A549 (cell line): ENCODE data around the gene ADM2. TPM values are rescaled to one million over a fixed set of nuclear protein-coding genes. Genes with fewer than 3 reads are reported as not detected.

ENCODE experiments used
- ATAC-seq, 2 experiments: fragments of 200-7000 bp in 1 of 2; fragments of >200 bp in 1 of 2; cut with Nextera tagmentation in 1 of 2; cut with Tn5 transposase in 1 of 2; 3 replicates each; pipeline versions ENCODE4 v1.8.0 to v1.9.1; 2018 to 2020; ENCODE audit warnings: mild to moderate bottlenecking in 1 of 2, moderate library complexity in 1 of 2
- CTCF ChIA-PET: fragments of 300-600 bp; sonication (Branson Sonifier 250); formaldehyde crosslinking; extraction: SDS; loops from one replicate; lab custom pipeline; 2021; ENCODE audit warnings: antibody characterized with exemption, inconsistent platforms; lab: Yijun Ruan, JAX
- POLR2A ChIA-PET: fragments of 350-600 bp; formaldehyde crosslinking; extraction: SDS; loops from one replicate; lab custom pipeline; 2021; ENCODE audit warnings: antibody characterized with exemption, inconsistent platforms; lab: Yijun Ruan, JAX
- DNase-seq, 2 experiments: peaks; one replicate each; pipeline versions ENCODE4 v3.0.0 to v3.0.0-alpha.2; 2011 to 2016; ENCODE audit warnings: low read depth in 1 of 2, low spot score in 1 of 2
- FAIRE-seq: peaks from 2 replicates; lab custom pipeline; 2011; peaks lifted over from hg19 to GRCh38; lab: Jason Lieb, UNC
- H3K27ac ChIP-seq, 2 experiments: fragments of >200 bp; sonication (Bioruptor Twin); formaldehyde crosslinking; 3 replicates each; pipeline ENCODE4 v1.5.1; 2016 to 2017
- H3K4me1 ChIP-seq: fragments of >200 bp; sonication (Bioruptor Twin); formaldehyde crosslinking; 3 replicates; pipeline ENCODE4 v1.6.1; 2016
- H3K4me2 ChIP-seq: fragments of >200 bp; sonication (Bioruptor Twin); formaldehyde crosslinking; 3 replicates; pipeline ENCODE4 v1.6.1; 2016
- H3K4me3 ChIP-seq: fragments of >200 bp; sonication (Bioruptor Twin); formaldehyde crosslinking; 3 replicates; pipeline ENCODE4 v1.5.1; 2016
- H3K9me3 ChIP-seq: fragments of >200 bp; sonication (Bioruptor Twin); formaldehyde crosslinking; 3 replicates; pipeline ENCODE4 v1.6.1; 2016
- CBX2 ChIP-seq: fragments of 200-600 bp; sonication (generic); IDR thresholded peaks from 2 replicates; pipeline ENCODE4 v1.6.1; 2016; ENCODE audit warnings: low read depth, mild to moderate bottlenecking, borderline replicate concordance
- CHD2 ChIP-seq: fragments of 150-350 bp; IDR thresholded peaks from 2 replicates; pipeline ENCODE4 v1.6.1; 2014; ENCODE audit warnings: low read length; ENCODE audit not compliant: partially characterized antibody
- CHD4 ChIP-seq: fragments of 200-600 bp; sonication (generic); IDR thresholded peaks from 2 replicates; pipeline ENCODE4 v1.6.1; 2016; ENCODE audit warnings: antibody characterized with exemption, mild to moderate bottlenecking, borderline replicate concordance
- CTCF ChIP-seq: fragments of >200 bp; sonication (Bioruptor Twin); formaldehyde crosslinking; IDR thresholded peaks from 3 replicates; pipeline ENCODE4 v1.5.1; 2016
- EHF ChIP-seq: fragments of 250-450 bp; sonication (Bioruptor Pico); IDR thresholded peaks from 2 replicates; pipeline ENCODE4 v1.5.0; 2020; ENCODE audit warnings: mild to moderate bottlenecking
- ESRRA ChIP-seq: fragments of 150-350 bp; IDR thresholded peaks from 2 replicates; pipeline ENCODE4 v1.6.1; 2014; ENCODE audit warnings: mild to moderate bottlenecking, low read length, borderline replicate concordance
- FOSB ChIP-seq: fragments of 250-450 bp; sonication (Bioruptor Pico); IDR thresholded peaks from 2 replicates; pipeline ENCODE4 v1.5.0; 2020; ENCODE audit warnings: mild to moderate bottlenecking, moderate library complexity
- FOSL2 ChIP-seq, 2 experiments: fragments of 450-650 bp in 1 of 2; fragments of >200 bp in 1 of 2; sonication (Bioruptor Twin) in 1 of 2; formaldehyde crosslinking; IDR thresholded peaks; 2 replicates each; pipeline versions ENCODE4 v1.5.0 to v1.6.1; 2016 to 2020; ENCODE audit warnings: mild to moderate bottlenecking in 1 of 2, moderate library complexity in 1 of 2
- HOXA7 ChIP-seq: fragments of 250-450 bp; sonication (Bioruptor Pico); IDR thresholded peaks from 2 replicates; pipeline ENCODE4 v1.5.0; 2020; ENCODE audit warnings: mild to moderate bottlenecking, moderate library complexity
- HOXB13 ChIP-seq: fragments of 250-450 bp; sonication (Bioruptor Pico); IDR thresholded peaks from 2 replicates; pipeline ENCODE4 v1.5.0; 2020; ENCODE audit warnings: low read depth, mild to moderate bottlenecking, moderate library complexity
- JUNB ChIP-seq: fragments of >200 bp; sonication (Bioruptor Twin); formaldehyde crosslinking; IDR thresholded peaks from 2 replicates; pipeline ENCODE4 v1.6.1; 2016
- KDM1A ChIP-seq: fragments of 200-600 bp; sonication (generic); IDR thresholded peaks from 2 replicates; pipeline ENCODE4 v1.6.1; 2016; ENCODE audit warnings: low read depth, mild to moderate bottlenecking
- MAFK ChIP-seq: fragments of 450-650 bp; IDR thresholded peaks from 2 replicates; pipeline ENCODE4 v1.6.1; 2014; ENCODE audit not compliant: partially characterized antibody
- POLR2AphosphoS2 ChIP-seq: conservative IDR thresholded peaks from 2 replicates; pipeline ENCODE4 v1.6.1; 2012; ENCODE audit warnings: low read length, improper control_type of control experiment, inconsistent platforms
- RCOR1 ChIP-seq: fragments of 150-350 bp; IDR thresholded peaks from 2 replicates; pipeline ENCODE4 v1.6.1; 2014; ENCODE audit warnings: antibody characterized with exemption, low read length, low read depth
- RFX5 ChIP-seq: fragments of 450-650 bp; IDR thresholded peaks from 2 replicates; pipeline ENCODE4 v1.7.1; 2014; ENCODE audit warnings: antibody characterized with exemption, mild to moderate bottlenecking, moderate library complexity
- RNF2 ChIP-seq: fragments of 200-600 bp; sonication (generic); IDR thresholded peaks from 2 replicates; pipeline ENCODE4 v1.6.1; 2016; ENCODE audit warnings: low read depth, mild to moderate bottlenecking, antibody characterized with exemption, moderate library complexity, borderline replicate concordance
- TP53 ChIP-seq: fragments of 250-450 bp; sonication (Bioruptor Pico); IDR thresholded peaks from 2 replicates; pipeline ENCODE4 v1.5.0; 2021; ENCODE audit warnings: mild to moderate bottlenecking, moderate library complexity
- ZC3H11A ChIP-seq: fragments of 450-650 bp; IDR thresholded peaks from 2 replicates; pipeline ENCODE4 v1.6.1; 2014; ENCODE audit warnings: antibody characterized with exemption, mild to moderate bottlenecking
- ZFP36 ChIP-seq: fragments of 450-650 bp; IDR thresholded peaks from 2 replicates; pipeline ENCODE4 v1.6.1; 2014; ENCODE audit warnings: borderline replicate concordance; ENCODE audit not compliant: partially characterized antibody
- ZSCAN20 ChIP-seq: fragments of 250-450 bp; sonication (Bioruptor Pico); IDR thresholded peaks from 2 replicates; pipeline ENCODE4 v1.8.0; 2022; ENCODE audit warnings: mild to moderate bottlenecking, moderate library complexity
- WGBS: methylation state at CpG from one replicate; pipeline ENCODE4 v1.1.6; 2017; ENCODE audit errors: missing lambda C conversion rate; 5-methylcytosine and 5-hydroxymethylcytosine counted together
- polyA plus RNA-seq, 4 experiments: library from polyadenylated mRNA; depleted of rRNA in 3 of 4; stranded (reverse); fragments of >200 nt; fragmentation: RNase III in 1 of 4; extraction: RNeasy Plus Mini Kit Qiagen cat#74134 plus additional on column Dnase treatment in 1 of 4; gene quantifications; 2 replicates in 3 of 4; 3 replicates in 1 of 4; pipeline ENCODE4 v1.2.3, GENCODE V29; 2011 to 2017
- TF ChIP-seq, protein P1 (sequence below): IDR thresholded peaks from 2 replicates; pipeline ENCODE4 v1.6.1; 2012; ENCODE audit warnings: low read depth, borderline replicate concordance

Gene ADM2
- polyA plus RNA-seq, 2 of the 4 experiments (the other 2 are of a cell fraction) = 0.50 to 1.1 TPM

GRCh38 chr22:50502096-50502495 is 20.8 kb downstream of the ADM2 start:
- H3K27ac ChIP-seq = no peak overlapping the region
- FAIRE-seq = no peak
- no peak for ATAC-seq
- H3K4me3 ChIP-seq = no peak overlapping the region
- peaks cover 11% of the 10 kb centered on the region; the same call in 1 of the 3 replicates for H3K4me1 ChIP-seq
- CTCF ChIA-PET = interaction anchor here (0.9 to 1.2 kb wide), 3 partner anchors 61 to 160 kb away, joined by 3 to 5 read pairs (median 3); partner anchors contain the start of gene SYCE3
- TF ChIP-seq CHD4 (no peak), TP53 (CRISPR knock-in tag) (no peak), ZC3H11A (no peak), ESRRA (no peak)
- TF ChIP-seq, protein P1, sequence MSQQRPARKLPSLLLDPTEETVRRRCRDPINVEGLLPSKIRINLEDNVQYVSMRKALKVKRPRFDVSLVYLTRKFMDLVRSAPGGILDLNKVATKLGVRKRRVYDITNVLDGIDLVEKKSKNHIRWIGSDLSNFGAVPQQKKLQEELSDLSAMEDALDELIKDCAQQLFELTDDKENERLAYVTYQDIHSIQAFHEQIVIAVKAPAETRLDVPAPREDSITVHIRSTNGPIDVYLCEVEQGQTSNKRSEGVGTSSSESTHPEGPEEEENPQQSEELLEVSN = no peak
- TF ChIP-seq, all 56 proteins: peak for 0
- whole genome bisulfite sequencing = 87% methylated on average over 5 of the region's 6 CpGs
- POLR2A ChIA-PET = no interaction called here
- no peak overlapping the region for H3K4me2 ChIP-seq
- no peaks in the 10 kb centered on the region for H3K9me3 ChIP-seq
- no peak for DNase-seq

GRCh38 chr22:50502628-50503474 is 21.5 kb downstream of the ADM2 start:
- Histone ChIP-seq H3K4me2 (no peak overlapping the region), H3K9me3 (no peaks in the 10 kb centered on the region)
- TF ChIP-seq RFX5 (no peak), JUNB (no peak), KDM1A (no peak), TP53 (CRISPR knock-in tag) (no peak), RNF2 (no peak), FOSB (CRISPR knock-in tag) (no peak), CHD2 (no peak), POLR2AphosphoS2 (no peak), MAFK (no peak), CHD4 (no peak), ZSCAN20 (CRISPR knock-in tag) (no peak), ZFP36 (no peak), FOSL2 (IDR thresholded peaks at IDR 0.05) (no peak), FOSL2 (CRISPR knock-in tag; IDR thresholded peaks at IDR 0.05) (no peak), HOXB13 (CRISPR knock-in tag) (no peak), EHF (CRISPR knock-in tag) (no peak), HOXA7 (CRISPR knock-in tag) (no peak), CBX2 (no peak), CTCF (no peak), RCOR1 (no peak)
- TF ChIP-seq, all 56 proteins: peak for 0
- 81% methylated on average over 3 of the region's 24 CpGs for WGBS
- FAIRE-seq (no peak), ATAC-seq (no peak), DNase-seq (no peak)
- Histone ChIP-seq H3K4me3 (no peak overlapping the region), H3K4me1 (peaks cover 11% of the 10 kb centered on the region; the same call in 1 of the 3 replicates), H3K27ac (no peak overlapping the region)
- ChIA-PET CTCF (interaction anchor here (0.9 to 1.8 kb wide), 2 partner anchors 60 to 252 kb away, joined by 3 to 4 read pairs; partner anchors contain the start of genes HDAC10 and SYCE3), POLR2A (no interaction called here)
